ENCODE measurements around the gene ASTN2.

Gene ASTN2

GRCh38 chr9:116574027-116574679 lies 840.7 kb downstream of the ASTN2 start:
- H3K4me3 ChIP-seq (ENCODE audit: low read length): no peak overlapping the region
- H3K36me3 ChIP-seq (ENCODE audit: control insufficient read depth, low read length): no peaks in the 10 kb centered on the region
- no peaks in the 10 kb centered on the region for H3K27me3 ChIP-seq (ENCODE audit: control insufficient read depth, low read length)
- no peak overlapping the region for H3K4me2 ChIP-seq (ENCODE audit: low read length)
- H3K9me2 ChIP-seq (replicated peaks; ENCODE audit: control insufficient read depth, low read length): no peaks in the 10 kb centered on the region
- H3K79me2 ChIP-seq (ENCODE audit: control insufficient read depth, low read length): no peaks in the 10 kb centered on the region
- TF ChIP-seq CTCF (IDR thresholded peaks at IDR 0.05; ENCODE audit: low read depth, low read length, poor library complexity, severe bottlenecking): no peak
- TF ChIP-seq EZH2phosphoT487 (IDR thresholded peaks at IDR 0.05; ENCODE audit: borderline replicate concordance, low read length): no peak
- H4K20me1 ChIP-seq (ENCODE audit: control insufficient read depth, insufficient read depth, low read depth, low read length): no peaks in the 10 kb centered on the region
- H3K4me1 ChIP-seq (ENCODE audit: control insufficient read depth, low read length): no peaks in the 10 kb centered on the region
- H3F3A ChIP-seq (ENCODE audit: control insufficient read depth, insufficient read depth): no peaks in the 10 kb centered on the region
- H3K27ac ChIP-seq (ENCODE audit: low read depth, low read length): no peak overlapping the region
- no peaks in the 10 kb centered on the region for H3K9me3 ChIP-seq (ENCODE audit: control insufficient read depth, insufficient read depth, low read length)

GRCh38 chr9:116572095-116572748 lies 842.6 kb downstream of the ASTN2 start:
- Histone ChIP-seq H3K9me2 (replicated peaks; ENCODE audit: control insufficient read depth, low read length) (no peaks in the 10 kb centered on the region), H3K9me3 (ENCODE audit: control insufficient read depth, insufficient read depth, low read length) (no peaks in the 10 kb centered on the region), H3K36me3 (ENCODE audit: control insufficient read depth, low read length) (no peaks in the 10 kb centered on the region), H3K4me1 (ENCODE audit: control insufficient read depth, low read length) (no peaks in the 10 kb centered on the region), H3K27me3 (ENCODE audit: control insufficient read depth, low read length) (no peaks in the 10 kb centered on the region), H3F3A (ENCODE audit: control insufficient read depth, insufficient read depth) (no peaks in the 10 kb centered on the region), H3K79me2 (ENCODE audit: control insufficient read depth, low read length) (no peaks in the 10 kb centered on the region), H4K20me1 (ENCODE audit: control insufficient read depth, insufficient read depth, low read depth, low read length) (no peaks in the 10 kb centered on the region), H3K4me2 (ENCODE audit: low read length) (no peak overlapping the region), H3K4me3 (ENCODE audit: low read length) (no peak overlapping the region), H3K27ac (ENCODE audit: low read depth, low read length) (no peak overlapping the region)
- peak; percentile 93 for TF ChIP-seq CTCF (IDR thresholded peaks at IDR 0.05; ENCODE audit: low read depth, low read length, poor library complexity, severe bottlenecking)
- no peak for TF ChIP-seq EZH2phosphoT487 (IDR thresholded peaks at IDR 0.05; ENCODE audit: borderline replicate concordance, low read length)

GRCh38 chr9:116569111-116569510 lies 845.7 kb downstream of the ASTN2 start:
- H3K9me3 ChIP-seq (ENCODE audit: control insufficient read depth, insufficient read depth, low read length): no peaks in the 10 kb centered on the region
- no peaks in the 10 kb centered on the region for H3K27me3 ChIP-seq (ENCODE audit: control insufficient read depth, low read length)
- H3K27ac ChIP-seq (ENCODE audit: low read depth, low read length): no peak overlapping the region
- no peaks in the 10 kb centered on the region for H3K36me3 ChIP-seq (ENCODE audit: control insufficient read depth, low read length)
- H3F3A ChIP-seq (ENCODE audit: control insufficient read depth, insufficient read depth): no peaks in the 10 kb centered on the region
- H3K4me3 ChIP-seq (ENCODE audit: low read length): no peak overlapping the region
- no peaks in the 10 kb centered on the region for H3K79me2 ChIP-seq (ENCODE audit: control insufficient read depth, low read length)
- no peaks in the 10 kb centered on the region for H3K4me1 ChIP-seq (ENCODE audit: control insufficient read depth, low read length)
- no peak overlapping the region for H3K4me2 ChIP-seq (ENCODE audit: low read length)
- no peaks in the 10 kb centered on the region for H4K20me1 ChIP-seq (ENCODE audit: control insufficient read depth, insufficient read depth, low read depth, low read length)
- TF ChIP-seq EZH2phosphoT487 (IDR thresholded peaks at IDR 0.05; ENCODE audit: borderline replicate concordance, low read length) (no peak), CTCF (IDR thresholded peaks at IDR 0.05; ENCODE audit: low read depth, low read length, poor library complexity, severe bottlenecking) (no peak)
- H3K9me2 ChIP-seq (replicated peaks; ENCODE audit: control insufficient read depth, low read length): no peaks in the 10 kb centered on the region

Data from DOHH2 (cell line).